IMR-90 (cell line): ENCODE measurements around the gene ASB6. TPM values are rescaled to one million over a fixed set of nuclear protein-coding genes. Genes with fewer than 3 reads are reported as not detected.

Experiments
- ATAC-seq: fragments of 200-7000 bp; cut with Tn5 transposase; 2 replicates; pipeline ENCODE4 v1.9.1; 2020; ENCODE audit warnings: low read depth, mild to moderate bottlenecking, moderate library complexity
- BruUV-seq: library from RNA; stranded (reverse); fragments of 400-500 nt; replicated peaks from 2 replicates; lab custom pipeline; 2021; lab: Mats Ljungman, UMichigan
- CTCF ChIA-PET: fragments of 300-600 bp; formaldehyde crosslinking; extraction: SDS; loops from one replicate; lab custom pipeline; 2021; ENCODE audit warnings: antibody characterized with exemption; lab: Yijun Ruan, JAX
- POLR2A ChIA-PET: fragments of 300-600 bp; sonication (Branson Sonifier 250); formaldehyde crosslinking; loops from one replicate; lab custom pipeline; 2022; ENCODE audit warnings: antibody characterized with exemption; ENCODE audit not compliant: unreplicated experiment; lab: Charles Lee
- DNase-seq: peaks from one replicate; pipeline ENCODE4 v3.0.0; 2013
- H2AFZ ChIP-seq: replicated peaks from 2 replicates; pipeline ENCODE3; 2013; ENCODE audit warnings: low read length, mild to moderate bottlenecking; ENCODE audit not compliant: poor library complexity
- H2AK5ac ChIP-seq: 2 replicates; pipeline ENCODE4 v1.6.1; 2013; ENCODE audit warnings: low read depth, low read length, inconsistent platforms
- H2AK9ac ChIP-seq: replicated peaks from 2 replicates; pipeline ENCODE3; 2013; ENCODE audit warnings: mild to moderate bottlenecking, low read depth, low read length, moderate library complexity; ENCODE audit not compliant: poor library complexity
- H2BK120ac ChIP-seq: 2 replicates; pipeline ENCODE4 v1.6.1; 2013; ENCODE audit warnings: low read depth, low read length, inconsistent platforms
- H2BK15ac ChIP-seq: 3 replicates; pipeline ENCODE4 v1.6.1; 2013; ENCODE audit warnings: low read depth, low read length, inconsistent platforms
- H2BK20ac ChIP-seq: 2 replicates; pipeline ENCODE4 v1.6.1; 2013; ENCODE audit warnings: low read depth, mild to moderate bottlenecking, inconsistent platforms, low read length, moderate library complexity
- H2BK5ac ChIP-seq: 2 replicates; pipeline ENCODE4 v1.6.1; 2013; ENCODE audit warnings: mild to moderate bottlenecking, low read depth, low read length, inconsistent platforms; ENCODE audit not compliant: poor library complexity, severe bottlenecking
- H3K14ac ChIP-seq: replicated peaks from 2 replicates; pipeline ENCODE4 v1.6.1; 2013; ENCODE audit warnings: low read depth, low read length, inconsistent platforms
- H3K18ac ChIP-seq: 2 replicates; pipeline ENCODE4 v1.6.1; 2013; ENCODE audit warnings: low read depth, low read length, control low read depth
- H3K23ac ChIP-seq: 2 replicates; pipeline ENCODE4 v1.6.1; 2013; ENCODE audit warnings: low read depth, low read length, inconsistent platforms
- H3K27ac ChIP-seq: 2 replicates; pipeline ENCODE4 v1.5.1; 2013; ENCODE audit warnings: mild to moderate bottlenecking, control low read depth, low read length; ENCODE audit not compliant: insufficient read depth
- H3K27me3 ChIP-seq: 2 replicates; pipeline ENCODE4 v1.6.1; 2013; ENCODE audit warnings: low read length; ENCODE audit not compliant: control insufficient read depth, insufficient read depth
- H3K36me3 ChIP-seq: 2 replicates; pipeline ENCODE4 v1.6.1; 2013; ENCODE audit warnings: low read length, mixed read lengths; ENCODE audit not compliant: control insufficient read depth, insufficient read depth
- H3K4ac ChIP-seq: 2 replicates; pipeline ENCODE4 v1.6.1; 2013; ENCODE audit warnings: low read depth, low read length, inconsistent platforms
- H3K4me1 ChIP-seq: 2 replicates; pipeline ENCODE4 v1.6.1; 2013; ENCODE audit warnings: low read length, mixed read lengths; ENCODE audit not compliant: control insufficient read depth, insufficient read depth
- H3K4me2 ChIP-seq: 2 replicates; pipeline ENCODE4 v1.6.1; 2013; ENCODE audit warnings: low read depth, mild to moderate bottlenecking, control low read depth, low read length, moderate library complexity
- H3K4me3 ChIP-seq: 2 replicates; pipeline ENCODE4 v1.5.1; 2013; ENCODE audit warnings: low read depth, mild to moderate bottlenecking, control low read depth, low read length, moderate library complexity; ENCODE audit not compliant: insufficient read depth
- H3K56ac ChIP-seq: 2 replicates; pipeline ENCODE4 v1.6.1; 2013; ENCODE audit warnings: low read length, inconsistent platforms; ENCODE audit not compliant: insufficient read depth; ENCODE audit errors: extremely low read depth
- H3K79me1 ChIP-seq, 2 experiments: 2 replicates each; pipeline ENCODE4 v1.6.1; 2013; ENCODE audit warnings: low read length in 2 of 2, inconsistent platforms in 1 of 2, low read depth in 1 of 2
- H3K9ac ChIP-seq: 2 replicates; pipeline ENCODE4 v1.6.1; 2013; ENCODE audit warnings: low read depth, low read length, control low read depth
- H3K9me1 ChIP-seq: 2 replicates; pipeline ENCODE4 v1.6.1; 2013; ENCODE audit warnings: low read length, inconsistent platforms; ENCODE audit not compliant: insufficient read depth
- H3K9me3 ChIP-seq: 2 replicates; pipeline ENCODE4 v1.6.1; 2013; ENCODE audit warnings: low read length; ENCODE audit not compliant: control insufficient read depth, insufficient read depth
- H4K20me1 ChIP-seq: 2 replicates; pipeline ENCODE4 v1.6.1; 2013; ENCODE audit warnings: low read length, inconsistent platforms; ENCODE audit not compliant: insufficient read depth
- H4K5ac ChIP-seq: 2 replicates; pipeline ENCODE4 v1.6.1; 2013; ENCODE audit warnings: mild to moderate bottlenecking, low read depth, low read length, control low read depth
- H4K8ac ChIP-seq, 2 experiments: 2 replicates each; pipeline ENCODE4 v1.6.1; 2013; ENCODE audit warnings: low read depth in 2 of 2, low read length in 2 of 2, control low read depth in 1 of 2, inconsistent platforms in 1 of 2
- H4K91ac ChIP-seq: 2 replicates; pipeline ENCODE4 v1.6.1; 2013; ENCODE audit warnings: low read depth, low read length, inconsistent platforms; ENCODE audit not compliant: insufficient read depth
- BHLHE40 ChIP-seq: fragments of 150-350 bp; IDR thresholded peaks from 2 replicates; pipeline ENCODE4 v1.6.1; 2016; ENCODE audit warnings: mild to moderate bottlenecking, low read depth, low read length
- RFX5 ChIP-seq: IDR thresholded peaks from 2 replicates; pipeline ENCODE4 v1.8.0; 2012; ENCODE audit warnings: low read depth, mild to moderate bottlenecking, low read length, moderate library complexity
- SMC3 ChIP-seq: fragments of 150-350 bp; IDR thresholded peaks from 2 replicates; pipeline ENCODE4 v1.6.1; 2016; ENCODE audit warnings: low read depth, mild to moderate bottlenecking, antibody characterized with exemption, low read length, moderate library complexity
- WGBS, 2 experiments: methylation state at CpG; one replicate each; pipeline versions ENCODE4 v1.1.5 to v1.1.7; 2013; ENCODE audit warnings: missing lambda C conversion rate in 2 of 2; ENCODE audit not compliant: insufficient read length in 1 of 2; ENCODE audit errors: extremely low coverage in 2 of 2; 5-methylcytosine and 5-hydroxymethylcytosine counted together
- dilution Hi-C: fragments of 300-500 bp; cut with HindIII; formaldehyde crosslinking; loops from one replicate; pipeline ENCODE4 v1.14.3; 2018; ENCODE audit warnings: low sequenced_read_pairs; ENCODE audit not compliant: unreplicated experiment
- in situ Hi-C: fragments of 300-500 bp; cut with MboI; formaldehyde crosslinking; loops from 3 replicates; pipeline ENCODE4 v1.14.3; 2019; ENCODE audit warnings: low sequenced_read_pairs, inconsistent platforms, mixed read lengths
- intact Hi-C: fragments of 100-400 bp; cut with micrococcal nuclease; formaldehyde crosslinking; loops from 2 replicates; pipeline ENCODE4 v1.10.0; 2022
- polyA plus RNA-seq, 3 experiments: library from polyadenylated mRNA; depleted of rRNA; stranded (reverse); fragments of >200 nt; gene quantifications; 2 replicates each; pipeline ENCODE4 v1.2.3, GENCODE V29; 2012; ENCODE audit warnings: low replicate concordance in 1 of 3
- total RNA-seq: library from RNA; depleted of rRNA; stranded (reverse); fragments of >200 nt; gene quantifications from 2 replicates; pipeline ENCODE4 v1.2.3, GENCODE V29; 2012

ASB6 gene
- total and polyA plus RNA-seq, 2 of the 4 experiments (the other 2 are of a cell fraction): 9.7 to 28.9 TPM

DNA sequence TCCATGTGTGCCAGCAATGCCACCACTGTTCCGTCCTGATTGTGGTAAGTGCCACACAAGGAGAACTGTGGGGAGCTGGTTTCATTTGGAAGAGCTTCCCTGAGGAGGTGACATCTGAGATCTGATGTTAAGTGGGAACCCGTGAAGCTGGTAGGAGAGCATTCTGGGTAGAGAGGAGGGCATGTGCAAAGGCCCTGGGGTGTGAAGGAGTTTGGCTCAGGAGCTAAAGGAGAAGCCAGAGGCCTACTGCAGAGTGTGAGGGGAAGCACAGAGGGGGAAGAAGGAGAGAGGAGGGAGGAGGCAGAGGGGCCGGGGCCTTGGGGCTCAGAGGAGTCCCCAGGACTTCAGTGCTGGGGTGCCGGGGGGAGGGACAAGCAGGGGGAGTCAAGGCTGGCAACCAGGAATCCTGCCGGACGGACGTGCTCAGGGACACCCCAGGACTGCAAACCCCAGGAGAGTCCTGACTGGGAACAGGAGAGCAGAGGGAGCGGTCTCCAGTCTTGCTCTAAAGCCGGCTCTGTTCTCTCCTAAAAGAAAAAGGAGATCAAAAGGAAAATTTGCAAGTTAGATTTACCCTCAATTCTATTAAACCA, 40.8 kb downstream of the ASB6 start:
- no peak overlapping the region for H2BK20ac ChIP-seq
- no peak overlapping the region for H3K9ac ChIP-seq
- no peak overlapping the region for H2AK9ac ChIP-seq
- H4K8ac ChIP-seq: no peak overlapping the region
- H3K56ac ChIP-seq: no peak overlapping the region
- no peak for ATAC-seq
- H3K9me3 ChIP-seq: no peaks in the 10 kb centered on the region
- no peaks in the 10 kb centered on the region for H4K20me1 ChIP-seq
- no peak overlapping the region for H2BK120ac ChIP-seq
- H3K23ac ChIP-seq: no peak overlapping the region
- no peak overlapping the region for H2BK5ac ChIP-seq
- no peak overlapping the region for H3K14ac ChIP-seq
- H3K36me3 ChIP-seq: no peaks in the 10 kb centered on the region
- no TSS peak for BruUV-seq
- peaks cover 5 to 11% of the 10 kb centered on the region in 2 experiments; a peak in 3 of 4 replicates for H3K79me1 ChIP-seq
- intact Hi-C loops: no loop called here
- WGBS, 2 experiments: 100% methylated on average over 1 of the region's 9 CpGs; no CpG with 5 or more reads in 1 of the 2 experiments
- no peak overlapping the region for H3K4ac ChIP-seq
- no peak for DNase-seq
- TF ChIP-seq BHLHE40: no peak
- no peak for TF ChIP-seq SMC3
- no peak for TF ChIP-seq RFX5
- peaks cover 18% of the 10 kb centered on the region for H3K4me1 ChIP-seq
- in situ Hi-C loops: loop anchor here (10.0 kb wide), 1 partner anchor 266 kb away; no protein-coding TSS in a partner anchor
- no peak overlapping the region for H4K91ac ChIP-seq
- H3K27me3 ChIP-seq: no peaks in the 10 kb centered on the region
- H3K4me2 ChIP-seq: no peak overlapping the region
- ChIA-PET CTCF (no interaction called here), POLR2A (no interaction called here)
- H4K5ac ChIP-seq: no peak overlapping the region
- no peak overlapping the region for H2BK15ac ChIP-seq
- no peak overlapping the region for H2AFZ ChIP-seq
- H3K9me1 ChIP-seq: peaks cover 17% of the 10 kb centered on the region
- dilution Hi-C loops: no loop called here
- no peak overlapping the region for H3K18ac ChIP-seq
- H3K27ac ChIP-seq: no peak overlapping the region
- H3K4me3 ChIP-seq: no peak overlapping the region
- H2AK5ac ChIP-seq: peak overlapping the region; percentile 54; the same call in 1 of the 2 replicates
